PC-3 (cell line): ENCODE measurements around the gene PTPRN2. TPM values are rescaled to one million over a fixed set of nuclear protein-coding genes. Genes with fewer than 3 reads are reported as not detected.
"Not testable (repeated sequence)": the region's sequence is repeated elsewhere in the genome, so short reads cannot be mapped to it uniquely, and the experiment has no call there.

ENCODE experiments used
- ATAC-seq: fragments of 200-7000 bp; cut with Tn5 transposase; 2 replicates; pipeline ENCODE4 v1.9.1; 2020; ENCODE audit warnings: mild to moderate bottlenecking, moderate library complexity
- BruUV-seq: library from RNA; stranded (reverse); fragments of 400-500 nt; replicated peaks from 2 replicates; lab custom pipeline; 2021; lab: Mats Ljungman, UMichigan
- CTCF ChIA-PET: fragments of 300-600 bp; sonication (Branson Sonifier 250); formaldehyde crosslinking; loops from one replicate; lab custom pipeline; 2022; ENCODE audit warnings: antibody characterized with exemption; lab: Charles Lee
- POLR2A ChIA-PET: fragments of 300-600 bp; sonication (Branson Sonifier 250); formaldehyde crosslinking; loops from one replicate; lab custom pipeline; 2022; ENCODE audit warnings: antibody characterized with exemption; ENCODE audit not compliant: unreplicated experiment; lab: Charles Lee
- DNase-seq: peaks from one replicate; pipeline ENCODE4 v3.0.0-alpha.2; 2015
- H2AFZ ChIP-seq: fragments of 300-600 bp; sonication (generic); 2 replicates; pipeline ENCODE4 v1.6.0; 2016; ENCODE audit warnings: antibody characterized with exemption, low read length
- H3F3A ChIP-seq: fragments of 300-600 bp; sonication (generic); one replicate; pipeline ENCODE4 v1.6.0; 2017; ENCODE audit warnings: antibody characterized with exemption, low read length, control low read depth, mild to moderate bottlenecking; ENCODE audit not compliant: unreplicated experiment
- H3K27ac ChIP-seq: fragments of 300-600 bp; sonication (generic); 2 replicates; pipeline ENCODE4 v1.5.1; 2016; ENCODE audit warnings: mild to moderate bottlenecking, low read length
- H3K27me3 ChIP-seq: fragments of 300-600 bp; sonication (generic); 2 replicates; pipeline ENCODE4 v1.6.1; 2016; ENCODE audit warnings: low read length, mixed read lengths
- H3K36me3 ChIP-seq: fragments of 300-600 bp; sonication (generic); 2 replicates; pipeline ENCODE4 v1.6.1; 2016; ENCODE audit warnings: low read depth, mixed run types, low read length, mixed read lengths
- H3K4me1 ChIP-seq: fragments of 300-600 bp; sonication (generic); 2 replicates; pipeline ENCODE4 v1.5.1; 2016; ENCODE audit warnings: low read length; ENCODE audit not compliant: insufficient read depth
- H3K4me2 ChIP-seq: fragments of 300-600 bp; sonication (generic); 2 replicates; pipeline ENCODE4 v1.6.0; 2016; ENCODE audit warnings: low read length
- H3K4me3 ChIP-seq: fragments of 300-600 bp; sonication (generic); 2 replicates; pipeline ENCODE4 v1.5.1; 2016; ENCODE audit warnings: mild to moderate bottlenecking, low read length, mixed read lengths
- H3K79me2 ChIP-seq: fragments of 300-600 bp; sonication (generic); 2 replicates; pipeline ENCODE4 v1.6.1; 2017; ENCODE audit warnings: low read length, mixed read lengths
- H3K9ac ChIP-seq: fragments of 300-600 bp; sonication (generic); 2 replicates; pipeline ENCODE4 v1.6.0; 2016; ENCODE audit warnings: mild to moderate bottlenecking, low read length
- H3K9me2 ChIP-seq: fragments of 300-600 bp; sonication (generic); replicated peaks from 2 replicates; pipeline ENCODE4 v1.6.1; 2016; ENCODE audit warnings: mixed run types, low read length, mixed read lengths
- H3K9me3 ChIP-seq: fragments of 300-600 bp; sonication (generic); 2 replicates; pipeline ENCODE4 v1.6.1; 2016; ENCODE audit warnings: low read length, mixed read lengths
- H4K20me1 ChIP-seq: fragments of 300-600 bp; sonication (generic); 2 replicates; pipeline ENCODE4 v1.6.1; 2016; ENCODE audit warnings: low read length, mixed read lengths
- EZH2 ChIP-seq: fragments of 300-600 bp; sonication (generic); IDR thresholded peaks from one replicate; pipeline ENCODE4 v1.6.1; 2017; ENCODE audit warnings: antibody characterized with exemption, mild to moderate bottlenecking, low read length; ENCODE audit not compliant: unreplicated experiment
- EZH2phosphoT487 ChIP-seq: fragments of 300-600 bp; sonication (generic); IDR thresholded peaks from 2 replicates; pipeline ENCODE4 v1.6.1; 2018; ENCODE audit warnings: mild to moderate bottlenecking, antibody characterized with exemption, low read length, borderline replicate concordance
- intact Hi-C: fragments of 100-400 bp; cut with micrococcal nuclease; formaldehyde crosslinking; loops from 2 replicates; pipeline ENCODE4 v1.9.0; 2023
- total RNA-seq: library from RNA; depleted of rRNA; stranded (reverse); fragments of >200 nt; gene quantifications from 2 replicates; pipeline ENCODE4 v1.2.3, GENCODE V29; 2014
- TF ChIP-seq, protein P1 (sequence below): fragments of 300-600 bp; sonication (generic); conservative IDR thresholded peaks from 2 replicates; pipeline ENCODE4 v1.5.1; 2017; ENCODE audit warnings: antibody characterized with exemption, low read depth, mild to moderate bottlenecking, low read length

PTPRN2 gene
- total RNA-seq, 1 experiment from 2014 or later, result 3.2 TPM

DNA sequence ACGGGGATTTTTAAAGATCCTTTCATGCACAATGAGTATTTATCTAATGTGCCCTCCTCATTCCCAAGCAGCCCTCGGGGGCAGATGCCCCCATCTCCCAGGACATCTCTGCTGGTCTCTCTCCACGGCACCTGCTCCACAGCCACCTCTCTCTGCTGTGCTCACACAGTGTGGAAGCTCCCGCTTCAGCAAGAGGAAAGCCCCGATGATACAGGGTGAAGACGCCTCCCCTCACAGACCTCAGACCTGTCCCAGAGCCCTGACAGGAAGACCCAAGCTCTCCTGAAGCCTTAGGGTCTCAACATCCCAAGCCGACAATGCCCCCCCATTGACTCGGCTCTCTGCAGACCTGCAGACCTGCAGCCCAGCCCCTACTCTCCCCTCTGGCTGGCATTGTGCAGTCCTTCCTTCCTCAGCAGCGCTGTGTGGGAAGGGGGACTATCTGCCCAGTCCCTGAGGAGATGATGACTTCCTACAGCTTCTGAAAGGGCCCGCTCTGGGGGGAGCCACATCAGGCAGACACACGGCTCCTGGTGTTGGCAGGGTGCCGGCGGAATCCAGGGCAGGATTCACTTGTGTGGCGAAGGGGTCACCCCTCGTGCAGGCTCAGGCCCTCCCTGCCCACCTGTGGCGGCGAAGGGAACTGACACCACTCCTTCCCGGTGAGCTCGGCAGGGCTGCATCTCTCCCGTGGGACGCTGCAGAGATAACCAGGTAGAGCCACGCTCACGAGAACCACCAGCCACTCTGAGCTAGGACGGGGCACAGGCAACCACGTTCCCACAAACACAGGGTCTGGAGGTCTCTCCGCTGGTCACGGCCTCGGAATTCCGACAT lies 61.8 kb downstream of the PTPRN2 start:
- no peak overlapping the region for H3K9ac ChIP-seq
- H3K4me2 ChIP-seq, result no peak overlapping the region
- H4K20me1 ChIP-seq, result no peaks in the 10 kb centered on the region
- H3K27ac ChIP-seq, result no peak overlapping the region
- DNase-seq, result no peak
- ATAC-seq, result no peak
- intact Hi-C loops, result no loop called here
- H3K4me3 ChIP-seq, result no peak overlapping the region
- CTCF ChIA-PET, result no interaction called here
- peaks cover under 1% of the 10 kb centered on the region; the same call in 1 of the 2 replicates for H3K27me3 ChIP-seq
- H3K9me3 ChIP-seq, result no peaks in the 10 kb centered on the region
- H3K9me2 ChIP-seq, result no peaks in the 10 kb centered on the region
- H3K4me1 ChIP-seq, result no peaks in the 10 kb centered on the region
- POLR2A ChIA-PET, result no interaction called here
- no peaks in the 10 kb centered on the region for H3K36me3 ChIP-seq
- H3F3A ChIP-seq, result no peaks in the 10 kb centered on the region
- no TSS peak for BruUV-seq
- no peak overlapping the region for H2AFZ ChIP-seq
- no peaks in the 10 kb centered on the region for H3K79me2 ChIP-seq
- no peak for TF ChIP-seq EZH2
- TF ChIP-seq EZH2phosphoT487, result no peak
- TF ChIP-seq, protein P1, sequence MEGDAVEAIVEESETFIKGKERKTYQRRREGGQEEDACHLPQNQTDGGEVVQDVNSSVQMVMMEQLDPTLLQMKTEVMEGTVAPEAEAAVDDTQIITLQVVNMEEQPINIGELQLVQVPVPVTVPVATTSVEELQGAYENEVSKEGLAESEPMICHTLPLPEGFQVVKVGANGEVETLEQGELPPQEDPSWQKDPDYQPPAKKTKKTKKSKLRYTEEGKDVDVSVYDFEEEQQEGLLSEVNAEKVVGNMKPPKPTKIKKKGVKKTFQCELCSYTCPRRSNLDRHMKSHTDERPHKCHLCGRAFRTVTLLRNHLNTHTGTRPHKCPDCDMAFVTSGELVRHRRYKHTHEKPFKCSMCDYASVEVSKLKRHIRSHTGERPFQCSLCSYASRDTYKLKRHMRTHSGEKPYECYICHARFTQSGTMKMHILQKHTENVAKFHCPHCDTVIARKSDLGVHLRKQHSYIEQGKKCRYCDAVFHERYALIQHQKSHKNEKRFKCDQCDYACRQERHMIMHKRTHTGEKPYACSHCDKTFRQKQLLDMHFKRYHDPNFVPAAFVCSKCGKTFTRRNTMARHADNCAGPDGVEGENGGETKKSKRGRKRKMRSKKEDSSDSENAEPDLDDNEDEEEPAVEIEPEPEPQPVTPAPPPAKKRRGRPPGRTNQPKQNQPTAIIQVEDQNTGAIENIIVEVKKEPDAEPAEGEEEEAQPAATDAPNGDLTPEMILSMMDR, result no peak

DNA sequence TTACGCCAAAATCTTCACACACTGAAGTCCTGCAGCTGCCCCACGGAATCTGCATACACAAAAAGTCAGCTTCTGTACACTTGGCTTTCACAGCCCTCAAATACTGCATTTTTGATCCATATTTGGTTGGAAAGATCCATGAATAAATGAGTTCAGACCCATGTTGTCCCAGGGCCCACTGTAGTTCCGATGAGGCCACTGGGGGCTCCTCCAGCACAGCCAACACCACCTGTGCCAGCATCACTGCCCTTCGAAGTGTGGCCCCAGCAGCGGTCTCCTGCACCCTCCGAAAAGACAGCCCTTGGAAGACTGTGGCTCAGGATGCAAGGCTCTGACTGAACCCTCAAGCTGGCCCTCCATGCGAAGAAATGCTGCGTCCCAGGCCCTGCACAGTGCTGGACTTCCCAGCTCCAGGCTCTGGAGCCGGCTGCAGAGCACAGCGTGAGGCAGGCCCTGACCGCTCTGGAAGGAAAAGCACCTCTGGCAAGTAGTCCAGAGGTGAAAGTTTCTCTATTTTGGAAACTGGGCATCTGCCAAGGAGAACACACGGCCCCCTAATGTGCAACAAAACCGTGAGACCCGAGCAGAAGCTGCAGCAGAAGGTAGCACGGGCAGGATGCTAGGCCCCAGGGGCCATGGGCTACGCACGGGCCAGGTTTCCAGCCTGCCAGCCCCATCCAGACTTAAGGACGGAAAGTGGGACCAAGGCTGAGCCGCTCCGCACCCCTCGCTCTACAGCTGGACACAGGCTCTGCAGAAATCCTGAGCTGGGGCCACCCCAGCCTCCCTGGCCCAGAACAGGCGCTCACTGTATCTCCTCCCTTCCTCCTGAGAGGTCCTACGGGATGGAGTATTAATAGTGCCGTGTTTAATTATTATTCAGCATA lies 62.6 kb downstream of the PTPRN2 start:
- Histone ChIP-seq H3K4me3 (no peak overlapping the region), H3K9ac (no peak overlapping the region), H3K27me3 (peaks cover 9% of the 10 kb centered on the region), H4K20me1 (no peaks in the 10 kb centered on the region), H3K27ac (no peak overlapping the region), H3K4me2 (no peak overlapping the region), H3K9me2 (no peaks in the 10 kb centered on the region), H3K79me2 (no peaks in the 10 kb centered on the region), H3K9me3 (no peaks in the 10 kb centered on the region), H2AFZ (no peak overlapping the region), H3K4me1 (no peaks in the 10 kb centered on the region), H3F3A (no peaks in the 10 kb centered on the region), H3K36me3 (no peaks in the 10 kb centered on the region)
- TF ChIP-seq EZH2phosphoT487, result no peak
- no peak for TF ChIP-seq EZH2
- TF ChIP-seq, protein P1, result no peak
- ATAC-seq, result peak; percentile 14; the same call in 1 of the 2 replicates
- no TSS peak for BruUV-seq
- ChIA-PET POLR2A (no interaction called here), CTCF (no interaction called here)
- intact Hi-C loops, result no loop called here
- DNase-seq, result no peak

DNA sequence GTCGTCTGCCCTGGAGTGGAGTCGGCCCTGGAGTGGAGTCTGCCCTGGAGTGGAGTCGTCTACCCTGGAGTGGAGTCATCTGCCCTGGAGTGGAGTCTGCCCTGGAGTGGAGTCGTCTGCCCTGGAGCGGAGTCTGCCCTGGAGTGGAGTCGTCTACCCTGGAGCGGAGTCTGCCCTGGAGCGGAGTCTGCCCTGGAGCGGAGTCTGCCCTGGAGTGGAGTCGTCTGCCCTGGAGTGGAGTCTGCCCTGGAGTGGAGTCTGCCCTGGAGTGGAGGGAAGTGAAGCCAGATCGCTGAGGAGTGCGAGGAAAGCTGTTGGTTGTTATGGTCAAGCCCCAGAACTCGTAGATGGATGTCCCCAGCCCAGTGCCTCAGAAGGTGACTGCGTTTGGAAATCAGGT lies 63.3 kb downstream of the PTPRN2 start:
- H3K36me3 ChIP-seq, H3K9me2 ChIP-seq, H3K4me3 ChIP-seq, H3K4me2 ChIP-seq, H4K20me1 ChIP-seq, H3K4me1 ChIP-seq, intact Hi-C loops, CTCF ChIA-PET, BruUV-seq, H3K79me2 ChIP-seq, POLR2A ChIA-PET, H3K9me3 ChIP-seq, H2AFZ ChIP-seq, H3F3A ChIP-seq, ATAC-seq, H3K27ac ChIP-seq, H3K9ac ChIP-seq: not testable (repeated sequence)
- peak; percentile 3 for DNase-seq
- H3K27me3 ChIP-seq, result peaks cover 16% of the 10 kb centered on the region

DNA sequence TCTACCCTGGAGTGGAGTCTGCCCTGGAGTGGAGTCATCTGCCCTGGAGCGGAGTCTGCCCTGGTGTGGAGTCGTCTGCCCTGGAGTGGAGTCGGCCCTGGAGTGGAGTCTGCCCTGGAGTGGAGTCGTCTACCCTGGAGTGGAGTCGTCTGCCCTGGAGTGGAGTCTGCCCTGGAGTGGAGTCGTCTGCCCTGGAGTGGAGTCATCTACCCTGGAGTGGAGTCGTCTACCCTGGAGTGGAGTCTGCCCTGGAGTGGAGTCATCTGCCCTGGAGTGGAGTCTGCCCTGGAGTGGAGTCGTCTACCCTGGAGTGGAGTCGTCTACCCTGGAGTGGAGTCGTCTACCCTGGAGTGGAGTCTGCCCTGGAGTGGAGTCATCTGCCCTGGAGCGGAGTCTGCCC lies 63.7 kb downstream of the PTPRN2 start:
- POLR2A ChIA-PET, H3K9ac ChIP-seq, H3K4me1 ChIP-seq, H3K79me2 ChIP-seq, CTCF ChIA-PET, H3K4me3 ChIP-seq, H3K27ac ChIP-seq, H3F3A ChIP-seq, intact Hi-C loops, H3K36me3 ChIP-seq, DNase-seq, H3K4me2 ChIP-seq, ATAC-seq, H3K9me2 ChIP-seq, BruUV-seq, H4K20me1 ChIP-seq, H2AFZ ChIP-seq, H3K9me3 ChIP-seq: not testable (repeated sequence)
- H3K27me3 ChIP-seq, result peaks cover 20% of the 10 kb centered on the region
